HUES64 (cell line): ENCODE measurements around the gene SZT2.
"Not testable (repeated sequence)": the region's sequence is repeated elsewhere in the genome, so short reads cannot be mapped to it uniquely, and the experiment has no call there.

Experiments used
- H3K27ac ChIP-seq: 2 replicates; pipeline ENCODE4 v1.7.0; 2013; ENCODE audit warnings: low read depth, low read length, inconsistent platforms
- H3K27me3 ChIP-seq: 2 replicates; pipeline ENCODE4 v1.6.1; 2013; ENCODE audit warnings: mild to moderate bottlenecking, low read length; ENCODE audit not compliant: insufficient read depth
- H3K36me3 ChIP-seq: 2 replicates; pipeline ENCODE4 v1.6.1; 2013; ENCODE audit warnings: mild to moderate bottlenecking, low read length; ENCODE audit not compliant: insufficient read depth
- H3K4me1 ChIP-seq: 2 replicates; pipeline ENCODE4 v1.6.1; 2013; ENCODE audit warnings: mild to moderate bottlenecking, low read length, moderate library complexity; ENCODE audit not compliant: insufficient read depth
- H3K4me3 ChIP-seq: 2 replicates; pipeline ENCODE4 v1.5.1; 2013; ENCODE audit warnings: mild to moderate bottlenecking, low read length, moderate library complexity
- H3K9ac ChIP-seq: 2 replicates; pipeline ENCODE4 v1.6.1; 2013; ENCODE audit warnings: mild to moderate bottlenecking, low read depth, low read length
- H3K9me3 ChIP-seq: 2 replicates; pipeline ENCODE4 v1.6.1; 2013; ENCODE audit warnings: low read depth, low read length; ENCODE audit not compliant: insufficient read depth
- WGBS: fragments of 150-250, 120-280 bp; methylation state at CpG from one replicate; pipeline ENCODE4 v1.1.7; 2013; ENCODE audit warnings: missing lambda C conversion rate; 5-methylcytosine and 5-hydroxymethylcytosine counted together

The SZT2 gene

DNA sequence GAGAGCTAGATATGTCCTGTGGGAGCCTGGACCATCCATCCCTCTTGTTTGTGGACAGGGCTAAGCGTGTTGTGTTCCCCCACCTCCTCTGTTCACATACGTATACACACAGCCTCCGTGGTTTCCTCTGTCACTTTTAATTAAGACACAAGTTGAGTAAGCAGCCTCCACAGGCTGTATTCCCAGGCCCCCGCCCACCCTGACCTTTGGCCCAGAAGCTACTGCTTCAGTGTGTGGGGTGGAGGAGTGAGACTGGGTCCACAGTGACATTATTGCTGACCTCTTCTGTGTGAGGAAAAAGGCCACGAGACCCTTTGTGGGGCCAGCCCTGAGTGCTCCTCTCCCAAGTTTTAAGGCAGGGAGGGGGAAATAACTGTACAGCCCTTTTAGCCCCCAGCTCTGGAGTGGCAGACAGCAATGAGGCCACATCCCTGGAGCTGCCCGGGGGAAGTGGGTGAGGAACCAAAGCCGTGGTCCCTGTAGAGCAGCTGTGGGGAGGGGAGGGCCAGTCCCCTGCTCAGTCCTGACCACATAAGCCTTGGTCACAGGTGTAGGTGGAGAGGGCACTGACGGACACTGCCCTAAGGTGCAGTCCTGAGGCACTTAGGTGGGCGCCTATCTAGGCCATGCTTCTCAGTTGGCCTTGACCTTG lies 26.3 kb upstream of the SZT2 start:
- Histone ChIP-seq H3K27ac (no peak overlapping the region), H3K9me3 (no peaks in the 10 kb centered on the region), H3K36me3 (peaks cover 58% of the 10 kb centered on the region), H3K4me1 (peaks cover 18% of the 10 kb centered on the region), H3K9ac (no peak overlapping the region), H3K27me3 (no peaks in the 10 kb centered on the region), H3K4me3 (no peak overlapping the region)
- 89% methylated on average over 9 of the region's 9 CpGs for whole genome bisulfite sequencing

DNA sequence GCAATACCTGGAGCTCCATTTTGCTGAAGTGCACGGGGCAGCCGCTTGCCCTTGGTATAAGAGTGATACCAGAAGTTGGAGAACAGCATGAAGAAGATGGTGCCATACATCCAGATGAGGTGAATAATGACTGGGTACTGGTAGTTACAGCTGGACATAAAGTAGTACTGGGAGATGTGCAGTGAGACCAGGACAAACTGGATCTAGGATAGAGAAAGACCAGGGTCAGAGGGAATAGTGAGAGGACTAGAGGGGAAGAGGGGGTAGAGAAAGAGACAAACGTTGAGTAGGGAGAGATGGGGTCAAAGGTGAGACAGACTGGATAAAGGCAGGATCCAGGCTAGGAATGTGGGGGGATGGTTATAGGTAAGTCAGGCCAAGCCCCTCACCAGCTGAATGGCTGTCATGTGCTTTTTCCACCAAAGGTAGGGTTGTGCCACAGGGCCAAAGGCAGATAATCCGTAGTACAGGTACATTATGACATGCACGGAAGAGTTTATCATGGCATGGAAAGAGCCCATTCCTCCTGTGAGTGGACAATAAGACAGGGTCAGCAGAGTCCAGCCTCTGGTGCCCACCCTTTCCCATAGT lies 25.7 kb upstream of the SZT2 start:
- H3K4me3 ChIP-seq = no peak overlapping the region
- H3K27me3 ChIP-seq = no peaks in the 10 kb centered on the region
- H3K27ac ChIP-seq = no peak overlapping the region
- no peaks in the 10 kb centered on the region for H3K9me3 ChIP-seq
- peaks cover 58% of the 10 kb centered on the region for H3K36me3 ChIP-seq
- H3K9ac ChIP-seq = no peak overlapping the region
- H3K4me1 ChIP-seq = peaks cover 24% of the 10 kb centered on the region
- WGBS = 87% methylated on average over 5 of the region's 5 CpGs

DNA sequence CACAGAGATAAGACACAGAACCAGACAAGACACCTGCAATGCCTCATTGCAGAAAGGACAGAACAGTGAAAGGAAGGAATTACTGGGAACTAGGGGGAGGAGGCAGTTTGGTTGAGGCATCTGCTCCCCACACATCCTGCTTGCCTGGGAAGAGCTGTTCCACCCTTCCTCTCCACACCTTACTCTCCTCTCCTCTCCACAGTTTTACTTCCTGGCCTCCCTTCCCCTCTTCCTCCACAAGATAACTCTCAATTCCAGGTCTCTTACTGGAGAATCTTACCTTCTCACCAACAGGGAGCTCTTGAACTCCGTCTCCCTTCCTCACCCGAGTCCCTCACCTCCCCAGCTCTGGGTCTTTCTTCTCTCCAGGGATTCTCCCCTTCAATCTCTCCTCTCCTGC lies 24.0 kb upstream of the SZT2 start:
- no peaks in the 10 kb centered on the region for H3K27me3 ChIP-seq
- H3K4me1 ChIP-seq = peaks cover 15% of the 10 kb centered on the region
- peak overlapping the region; percentile 92 for H3K4me3 ChIP-seq
- H3K36me3 ChIP-seq = peaks cover 46% of the 10 kb centered on the region
- H3K9me3 ChIP-seq = no peaks in the 10 kb centered on the region
- no peak overlapping the region for H3K27ac ChIP-seq
- no peak overlapping the region for H3K9ac ChIP-seq
- 84% methylated on average over 2 of the region's 2 CpGs for WGBS

DNA sequence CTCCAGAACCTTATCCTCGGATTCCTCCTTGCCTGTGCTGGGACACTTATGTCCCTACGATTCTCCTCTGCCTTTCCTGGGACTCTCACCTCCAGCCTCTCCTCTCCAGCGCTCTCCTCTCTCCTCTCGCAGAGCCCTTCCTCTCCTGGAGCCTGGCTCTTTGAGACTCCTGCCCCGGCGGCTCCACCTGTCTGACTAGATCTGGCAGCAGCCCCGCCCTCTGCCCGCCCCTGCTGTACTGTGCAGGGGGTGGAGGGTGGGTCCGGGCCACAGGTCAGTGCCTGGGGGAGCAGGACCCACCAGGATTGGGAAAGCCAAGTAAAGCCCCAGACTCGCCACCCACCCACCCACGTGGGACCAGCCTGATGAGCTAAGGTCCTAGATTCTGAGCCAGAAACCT lies 23.5 kb upstream of the SZT2 start:
- Histone ChIP-seq H3K4me1 (peaks cover 15% of the 10 kb centered on the region), H3K36me3 (peaks cover 41% of the 10 kb centered on the region), H3K9me3 (no peaks in the 10 kb centered on the region), H3K4me3 (peak overlapping the region; percentile 92), H3K27me3 (no peaks in the 10 kb centered on the region), H3K27ac (no peak overlapping the region), H3K9ac (no peak overlapping the region)
- 35% methylated on average over 11 of the region's 11 CpGs for WGBS

DNA sequence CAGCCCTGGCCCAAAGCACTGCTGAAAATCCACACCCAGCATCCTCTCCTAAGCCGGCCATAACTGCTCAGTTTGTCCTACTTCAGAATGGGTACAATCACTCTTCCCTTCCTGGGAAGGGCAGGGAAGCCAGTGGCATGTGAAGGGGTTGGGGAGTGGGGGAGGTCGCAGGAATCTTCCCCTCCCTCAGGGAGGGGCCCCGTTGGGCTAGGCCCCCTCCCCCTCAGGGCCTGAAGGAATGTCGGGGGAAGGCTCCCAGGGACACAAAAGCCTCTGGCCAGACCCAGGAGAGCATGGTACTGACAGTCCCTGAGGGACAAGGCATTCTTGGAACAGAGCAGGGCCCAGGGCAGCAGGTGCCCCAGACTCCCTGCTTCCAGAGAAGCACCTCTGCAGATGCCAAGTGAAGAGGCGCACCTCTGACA lies 23.1 kb upstream of the SZT2 start:
- Histone ChIP-seq H3K9ac (0 out of 2 replicates have a peak overlapping the region, but pooled peaks have one; percentile 77), H3K4me3 (peak overlapping the region; percentile 92), H3K36me3 (peaks cover 37% of the 10 kb centered on the region), H3K27ac (no peak overlapping the region), H3K4me1 (peaks cover 15% of the 10 kb centered on the region), H3K27me3 (no peaks in the 10 kb centered on the region), H3K9me3 (no peaks in the 10 kb centered on the region)
- 24% methylated on average over 4 of the region's 5 CpGs for WGBS

DNA sequence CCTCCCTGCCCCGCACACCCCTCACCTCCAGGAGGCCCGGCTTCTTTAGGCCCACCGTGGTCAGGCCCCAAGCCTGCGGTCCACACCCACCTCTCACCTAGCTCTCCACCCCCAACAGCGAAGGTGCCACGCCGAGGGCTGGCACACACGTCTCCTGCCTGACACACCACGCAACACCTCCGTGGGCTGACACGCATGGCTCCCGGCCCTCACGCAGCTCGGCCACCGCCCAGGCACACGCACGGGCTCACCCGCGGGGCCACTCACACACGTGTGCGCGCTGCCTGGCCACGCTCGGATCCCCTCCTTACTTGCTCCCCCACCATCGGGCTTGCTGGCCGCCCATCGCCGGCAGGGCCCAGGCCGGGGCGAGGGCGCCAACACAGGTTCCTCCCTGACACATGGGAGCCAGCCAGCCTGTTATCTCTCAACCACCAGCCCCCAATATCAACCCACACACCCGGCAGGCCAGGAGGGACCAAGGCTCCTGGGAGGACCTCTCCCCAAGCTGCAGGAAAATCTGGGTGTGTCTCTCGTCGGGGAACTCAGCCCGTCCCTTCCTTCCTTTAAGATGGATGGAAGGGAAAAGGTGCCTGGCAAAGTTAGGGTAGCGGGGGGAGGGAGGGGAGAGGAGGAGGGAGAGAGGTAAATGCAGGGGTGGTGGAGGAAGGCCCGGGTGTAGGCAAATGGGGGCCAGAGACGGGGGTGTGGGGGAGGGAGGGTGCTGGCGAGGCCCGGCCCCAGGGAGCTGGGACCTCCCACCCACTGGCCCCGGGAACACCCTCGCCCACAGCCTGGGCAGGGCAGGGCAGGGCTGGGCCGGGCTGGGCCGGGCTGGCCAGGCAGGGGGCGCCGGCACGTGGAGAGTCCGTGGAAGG lies 22.4 kb upstream of the SZT2 start:
- H3K36me3 ChIP-seq = peaks cover 31% of the 10 kb centered on the region
- H3K4me3 ChIP-seq = peak overlapping the region; percentile 92
- H3K27me3 ChIP-seq = no peaks in the 10 kb centered on the region
- peaks cover 15% of the 10 kb centered on the region for H3K4me1 ChIP-seq
- 4% methylated on average over 48 of the region's 48 CpGs for WGBS
- no peaks in the 10 kb centered on the region for H3K9me3 ChIP-seq
- peak overlapping the region; percentile 84; the same call in 1 of the 2 replicates for H3K27ac ChIP-seq
- peak overlapping the region; percentile 77 for H3K9ac ChIP-seq

DNA sequence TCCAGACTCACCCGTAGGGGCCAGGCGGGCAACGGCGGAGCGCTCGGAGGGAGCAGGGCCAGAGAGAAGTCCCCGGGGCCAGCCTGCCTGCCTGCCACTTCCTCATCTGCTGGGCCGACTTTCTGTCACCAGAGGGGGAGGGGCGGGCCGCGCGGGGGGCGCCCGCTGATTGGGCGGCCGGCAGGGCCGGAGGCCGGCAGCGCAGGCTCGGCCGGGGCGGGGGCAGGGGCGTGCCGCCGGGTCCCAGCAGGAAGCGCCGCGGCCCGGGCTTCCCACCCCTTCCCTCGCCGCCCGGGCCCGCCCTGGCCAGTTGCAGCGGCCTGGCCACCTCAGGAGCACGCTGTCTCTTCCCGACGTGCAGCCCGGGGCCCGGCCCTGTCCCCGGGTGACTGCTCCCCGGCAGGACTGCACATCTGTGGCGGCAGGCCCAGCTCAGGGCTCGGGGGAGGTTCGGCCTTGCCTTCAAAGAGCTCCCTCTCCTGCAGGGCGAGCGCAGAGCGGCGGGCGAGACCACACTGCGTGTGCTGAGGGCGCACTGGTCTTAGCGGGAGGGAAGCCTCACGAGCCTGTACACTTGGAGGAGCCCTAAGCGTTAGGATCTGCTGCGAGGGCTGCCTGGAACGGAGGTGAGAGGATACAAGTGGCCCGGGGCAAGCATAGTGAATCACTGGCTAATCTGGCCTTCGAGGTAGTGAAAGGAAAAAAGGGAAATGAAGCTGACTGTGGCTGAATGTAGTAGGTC lies 21.6 kb upstream of the SZT2 start, which contains the start of gene ELOVL1:
Gene ELOVL1, minus strand, starts transcription at position 108 of the 742 bp plus-strand sequence. CDS start 2,402 bp downstream, outside the sequence.
- 1% methylated on average over 58 of the region's 58 CpGs for WGBS
- peak within 1 kb of the TSS; percentile 81 for H3K9ac ChIP-seq
- peaks cover 15% of the 10 kb centered on the region for H3K4me1 ChIP-seq
- H3K36me3 ChIP-seq = peaks cover 24% of the 10 kb centered on the region
- peak within 1 kb of the TSS; percentile 93 for H3K27ac ChIP-seq
- H3K27me3 ChIP-seq = no peaks in the 10 kb centered on the region
- H3K4me3 ChIP-seq = peak within 1 kb of the TSS; percentile 92
- H3K9me3 ChIP-seq = no peaks in the 10 kb centered on the region

DNA sequence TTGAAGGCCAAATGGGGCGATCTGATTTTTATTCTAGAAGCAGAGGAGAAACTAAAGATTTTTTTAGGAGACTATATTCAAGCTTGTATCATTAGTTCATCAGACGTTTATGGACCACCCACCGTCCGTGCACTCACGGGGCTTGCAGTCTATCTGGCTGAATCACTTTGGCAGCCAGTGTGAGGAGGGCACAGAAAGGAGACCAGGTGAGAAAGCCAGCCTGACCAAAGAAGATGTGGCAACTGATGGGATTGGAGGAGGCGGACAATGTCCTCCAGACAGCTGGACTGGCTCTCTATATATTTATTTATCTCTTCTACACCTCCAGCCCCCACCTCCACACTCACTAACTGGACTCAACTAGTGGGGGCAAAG lies 21.1 kb upstream of the SZT2 start:
- 30% methylated on average over 5 of the region's 6 CpGs for WGBS
- Histone ChIP-seq H3K9me3 (no peaks in the 10 kb centered on the region), H3K27ac (peak overlapping the region; percentile 93), H3K4me1 (peaks cover 15% of the 10 kb centered on the region), H3K9ac (peak overlapping the region; percentile 81), H3K27me3 (no peaks in the 10 kb centered on the region), H3K36me3 (peaks cover 18% of the 10 kb centered on the region), H3K4me3 (peak overlapping the region; percentile 92)

DNA sequence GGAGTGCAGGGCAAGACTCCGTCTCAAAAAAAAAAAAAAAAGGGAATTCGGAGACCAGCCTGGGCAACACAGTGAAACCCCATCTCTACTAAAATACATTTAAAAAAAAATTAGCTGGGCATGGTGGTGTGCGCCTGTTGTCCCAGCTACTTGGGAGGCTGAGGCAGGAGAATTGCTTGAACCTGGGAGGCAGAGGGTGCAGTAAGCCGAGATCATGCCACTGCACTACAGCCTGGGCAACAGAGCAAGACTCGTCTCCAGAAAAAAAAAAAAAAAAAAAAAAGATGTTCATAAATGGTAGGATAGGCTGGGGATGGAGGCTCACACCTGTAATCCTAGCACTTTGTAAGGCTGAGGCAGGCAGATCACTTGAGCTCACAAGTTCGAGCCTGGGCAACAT lies 19.9 kb upstream of the SZT2 start:
- not testable (repeated sequence) for H3K27me3 ChIP-seq, H3K27ac ChIP-seq, H3K9ac ChIP-seq, H3K36me3 ChIP-seq, H3K9me3 ChIP-seq, H3K4me3 ChIP-seq
- H3K4me1 ChIP-seq = peaks cover 15% of the 10 kb centered on the region
- 99% methylated on average over 5 of the region's 6 CpGs for WGBS

DNA sequence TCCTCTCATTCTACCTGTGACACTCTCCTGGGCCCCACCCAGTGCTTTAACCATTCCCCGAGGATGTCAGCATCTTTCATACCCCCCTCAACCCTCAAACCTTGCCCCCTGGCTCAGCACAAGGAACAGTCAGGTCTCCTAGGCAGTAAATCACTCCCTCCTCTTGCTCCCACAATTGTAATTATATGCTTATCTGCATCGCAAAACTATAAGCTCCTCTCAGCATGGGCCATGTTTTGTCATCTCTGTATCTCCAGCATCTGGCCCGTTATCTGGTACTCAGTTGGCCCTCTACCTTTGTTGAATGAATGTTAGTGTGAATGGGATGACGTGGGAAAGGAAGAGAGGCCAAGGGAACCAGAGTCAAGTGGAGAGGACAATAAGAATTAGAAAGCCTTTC lies 19.1 kb upstream of the SZT2 start:
- Histone ChIP-seq H3K36me3 (no peaks in the 10 kb centered on the region), H3K4me1 (peaks cover 11% of the 10 kb centered on the region), H3K9me3 (no peaks in the 10 kb centered on the region), H3K27ac (no peak overlapping the region), H3K4me3 (no peak overlapping the region), H3K27me3 (no peaks in the 10 kb centered on the region), H3K9ac (no peak overlapping the region)
- 79% methylated on average over 4 of the region's 4 CpGs for WGBS
